Muscle of back (tissue), 11 donors: ENCODE data around the gene RPL7A. TPM values are rescaled to one million over a fixed set of nuclear protein-coding genes. Genes with fewer than 3 reads are reported as not detected.
A peak's percentile ranks its signal among the peaks of the same experiment; 100 is the strongest.
"Not testable (repeated sequence)": the region's sequence is repeated elsewhere in the genome, so short reads cannot be mapped to it uniquely, and the experiment has no call there.

Experiments used
- DNase-seq, 3 donors: peaks; one replicate each; pipeline versions ENCODE4 v3.0.0 to v3.0.0-alpha.2; 2013
- polyA plus RNA-seq, 10 donors: library from polyadenylated mRNA; unstranded; fragments of 120-200 nt; gene quantifications; one replicate each; pipeline ENCODE4 v1.2.1, GENCODE V29; 2013; ENCODE audit not compliant: insufficient read length in 10 of 10

Gene RPL7A
- polyA plus RNA-seq, 10 donors, result 1,848 to 2,831 (median 2,454) TPM

- no peak for DNase-seq
Observed at GRCh38 chr9:133323211-133323610, 24.8 kb upstream of the RPL7A start.

GRCh38 chr9:133323991-133324703 lies 23.9 kb upstream of the RPL7A start:
- DNase-seq, result no peak

- DNase-seq, result not testable (repeated sequence)
Observed at GRCh38 chr9:133327021-133327420, 21.0 kb upstream of the RPL7A start.

GRCh38 chr9:133327834-133328484 lies 20.1 kb upstream of the RPL7A start:
- no peak for DNase-seq

GRCh38 chr9:133329306-133330156 lies 18.5 kb upstream of the RPL7A start:
- DNase-seq, result peak in 1 of 3 donors; percentile 30

- no peak for DNase-seq
Observed at GRCh38 chr9:133331221-133331620, 16.8 kb upstream of the RPL7A start.

- no peak for DNase-seq
Observed at GRCh38 chr9:133331641-133332380, 16.2 kb upstream of the RPL7A start.

- DNase-seq, result no peak
Observed at GRCh38 chr9:133332381-133332730, 15.7 kb upstream of the RPL7A start.

GRCh38 chr9:133333011-133333410 lies 15.0 kb upstream of the RPL7A start:
- DNase-seq, result no peak

GRCh38 chr9:133333566-133333965 lies 14.5 kb upstream of the RPL7A start:
- no peak for DNase-seq

GRCh38 chr9:133334161-133334560 lies 13.9 kb upstream of the RPL7A start:
- no peak for DNase-seq

- not testable (repeated sequence) for DNase-seq
Observed at GRCh38 chr9:133334888-133335287, 13.1 kb upstream of the RPL7A start.

GRCh38 chr9:133335924-133336811 lies 11.8 kb upstream of the RPL7A start, which contains the start of gene SURF6:
Gene SURF6, minus strand, starts transcription at chr9:133336188. Its CDS starts 56 bp downstream, at chr9:133336132.
- peak; percentile 89 to 97 (median 92) for DNase-seq

GRCh38 chr9:133339641-133340040 lies 8.4 kb upstream of the RPL7A start:
- no peak for DNase-seq

GRCh38 chr9:133340256-133340655 lies 7.8 kb upstream of the RPL7A start:
- DNase-seq, result no peak

- DNase-seq, result no peak
Observed at GRCh38 chr9:133340916-133341315, 7.1 kb upstream of the RPL7A start.

GRCh38 chr9:133341369-133342068 lies 6.5 kb upstream of the RPL7A start:
- DNase-seq, result peak in 1 of 3 donors; percentile 39

- DNase-seq, result no peak
Observed at GRCh38 chr9:133342069-133342406, 6.0 kb upstream of the RPL7A start.

GRCh38 chr9:133342570-133342969 lies 5.4 kb upstream of the RPL7A start:
- DNase-seq, result no peak

- DNase-seq, result no peak
Observed at GRCh38 chr9:133344071-133344470, 3.9 kb upstream of the RPL7A start.
